GM18868 (cell line): Measurements from ENCODE around the gene ZNF865.

ENCODE experiments used
- ATAC-seq: cut with Tn5 transposase; IDR thresholded peaks from one replicate; pipeline ENCODE4 v1.9.1; 2021; ENCODE audit warnings: mild to moderate bottlenecking, moderate library complexity; ENCODE audit not compliant: unreplicated experiment

Gene ZNF865

GRCh38 chr19:55603581-55604292, 1.7 kb upstream of the ZNF865 start:
- ATAC-seq: no peak

GRCh38 chr19:55605207-55605636, 225 bp upstream of the ZNF865 start:
- ATAC-seq: peak; percentile 65

GRCh38 chr19:55606471-55606787, 982 bp downstream of the ZNF865 start:
- ATAC-seq: no peak

- no peak for ATAC-seq
Measured at GRCh38 chr19:55606817-55607216, 1.4 kb downstream of the ZNF865 start.

GRCh38 chr19:55609326-55609725, 3.9 kb downstream of the ZNF865 start:
- ATAC-seq: no peak

- no peak for ATAC-seq
Measured at GRCh38 chr19:55611300-55611982, 6.0 kb downstream of the ZNF865 start.

- no peak for ATAC-seq
Measured at GRCh38 chr19:55611983-55612645, 6.7 kb downstream of the ZNF865 start.

- no peak for ATAC-seq
Measured at GRCh38 chr19:55613396-55613795, 7.9 kb downstream of the ZNF865 start.

- no peak for ATAC-seq
Measured at GRCh38 chr19:55613930-55614710, 8.7 kb downstream of the ZNF865 start.

- ATAC-seq: no peak
Measured at GRCh38 chr19:55614711-55615542, 9.5 kb downstream of the ZNF865 start.

- no peak for ATAC-seq
Measured at GRCh38 chr19:55615543-55616394, 10.3 kb downstream of the ZNF865 start.

- no peak for ATAC-seq
Measured at GRCh38 chr19:55616395-55616875, 11.0 kb downstream of the ZNF865 start.

GRCh38 chr19:55617426-55617825, 12.0 kb downstream of the ZNF865 start:
- no peak for ATAC-seq

- no peak for ATAC-seq
Measured at GRCh38 chr19:55618426-55618825, 13.0 kb downstream of the ZNF865 start.

GRCh38 chr19:55619286-55619685, 13.8 kb downstream of the ZNF865 start:
- ATAC-seq: no peak

GRCh38 chr19:55620410-55621204, 15.2 kb downstream of the ZNF865 start:
- ATAC-seq: no peak

- no peak for ATAC-seq
Measured at GRCh38 chr19:55621205-55621672, 15.8 kb downstream of the ZNF865 start.

GRCh38 chr19:55621673-55622231, 16.3 kb downstream of the ZNF865 start:
- no peak for ATAC-seq
